Frontal cortex (tissue), 3 donors: ENCODE data around the gene CCR5AS.

Experiments used
- DNase-seq, 2 donors: peaks; one replicate each; pipeline ENCODE4 v3.0.0; 2012; ENCODE audit warnings: low spot score in 2 of 2
- FAIRE-seq: peaks from 2 replicates; lab custom pipeline; 2012; peaks lifted over from hg19 to GRCh38; lab: Jason Lieb, UNC
- donor health status: control.
- donor health status: control.
- donor health status: control.

The CCR5AS gene

DNA sequence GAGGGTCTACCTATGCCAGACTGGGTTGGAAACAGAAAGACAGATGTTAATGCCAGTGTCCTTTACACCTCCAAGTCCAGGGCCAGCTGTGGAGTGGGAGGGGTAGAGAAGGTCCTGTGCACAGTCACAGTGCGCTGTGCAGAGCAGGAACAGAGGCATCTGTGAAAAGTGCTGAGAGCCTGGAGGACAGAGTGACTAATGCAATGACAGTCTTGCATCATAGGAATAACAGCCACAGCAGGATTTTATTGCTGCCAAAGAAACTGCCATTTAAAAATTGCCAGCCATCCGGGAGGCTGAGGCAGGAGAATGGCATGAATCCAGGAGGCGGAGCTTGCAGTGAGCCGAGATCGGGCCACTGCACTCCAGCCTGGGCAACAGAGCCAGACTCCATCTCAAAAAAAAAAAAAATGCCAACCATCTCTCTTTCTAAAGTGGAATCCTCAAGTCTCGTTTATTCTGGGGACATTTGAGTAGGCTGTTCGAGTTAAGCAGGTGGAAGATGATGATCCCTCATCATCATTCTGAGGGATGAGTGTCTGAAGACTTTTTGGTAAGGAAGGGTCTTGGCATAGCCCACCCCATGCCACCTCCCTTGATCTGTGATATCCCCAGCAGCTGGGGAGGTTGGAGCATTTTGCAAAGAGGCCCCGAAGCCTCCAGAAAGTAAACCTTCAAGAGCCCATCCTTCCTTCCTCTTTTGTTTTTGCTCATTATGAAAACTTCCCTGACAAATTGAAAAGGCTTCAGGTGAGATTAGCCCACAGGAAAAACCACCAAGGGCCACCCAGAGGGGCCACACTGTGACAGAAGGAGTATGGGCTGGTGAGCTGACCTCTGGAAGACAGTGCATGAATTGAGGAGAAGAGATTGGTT, 45.2 kb downstream of the CCR5AS start:
- no peak for DNase-seq
- FAIRE-seq: no peak

GRCh38 chr3:46360907-46361306, 46.0 kb downstream of the CCR5AS start:
- DNase-seq: no peak
- no peak for FAIRE-seq

GRCh38 chr3:46359733-46360493, 47.0 kb downstream of the CCR5AS start:
- no peak for FAIRE-seq
- DNase-seq: peak in 1 of 2 donors; percentile 17

GRCh38 chr3:46358466-46358865, 48.4 kb downstream of the CCR5AS start:
- DNase-seq (no peak), FAIRE-seq (no peak)

GRCh38 chr3:46356909-46357308, 50.0 kb downstream of the CCR5AS start:
- DNase-seq (no peak), FAIRE-seq (no peak)

DNA sequence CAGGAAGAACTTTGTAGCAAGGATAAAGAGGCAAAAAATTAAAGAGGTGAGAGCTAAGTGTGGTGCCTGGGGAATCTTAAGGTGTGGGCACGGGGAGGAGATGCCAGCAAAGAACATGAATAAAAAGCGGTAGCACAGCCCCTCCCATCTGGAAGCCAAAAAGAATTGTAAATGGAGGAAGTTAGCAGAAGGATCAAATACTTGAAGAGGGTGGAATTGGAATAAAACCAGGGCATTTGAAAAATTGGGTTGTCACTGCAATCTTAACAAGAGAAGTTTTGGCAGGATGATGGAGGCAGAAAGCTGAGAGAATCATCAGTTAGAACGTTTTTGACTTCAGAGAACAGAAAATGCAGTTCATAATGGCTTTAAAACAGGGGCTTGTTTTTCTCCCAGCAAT, 50.6 kb downstream of the CCR5AS start:
- DNase-seq: no peak
- FAIRE-seq: no peak

- FAIRE-seq: no peak
- DNase-seq: no peak
Observed at GRCh38 chr3:46354984-46355383, 51.9 kb downstream of the CCR5AS start.

- FAIRE-seq (no peak), DNase-seq (no peak)
Observed at GRCh38 chr3:46354478-46354877, 52.4 kb downstream of the CCR5AS start.

GRCh38 chr3:46353647-46354410, 53.0 kb downstream of the CCR5AS start, which contains the start of gene CCR2:
Gene CCR2 (plus strand): TSS chr3:46354111. CDS start chr3:46357528, 3,417 bp downstream.
- FAIRE-seq (no peak), DNase-seq (no peak)

- no peak for FAIRE-seq
- DNase-seq: no peak
Observed at GRCh38 chr3:46353090-46353489, 53.8 kb downstream of the CCR5AS start.

- no peak for DNase-seq
- no peak for FAIRE-seq
Observed at GRCh38 chr3:46351646-46352045, 55.2 kb downstream of the CCR5AS start.

DNA sequence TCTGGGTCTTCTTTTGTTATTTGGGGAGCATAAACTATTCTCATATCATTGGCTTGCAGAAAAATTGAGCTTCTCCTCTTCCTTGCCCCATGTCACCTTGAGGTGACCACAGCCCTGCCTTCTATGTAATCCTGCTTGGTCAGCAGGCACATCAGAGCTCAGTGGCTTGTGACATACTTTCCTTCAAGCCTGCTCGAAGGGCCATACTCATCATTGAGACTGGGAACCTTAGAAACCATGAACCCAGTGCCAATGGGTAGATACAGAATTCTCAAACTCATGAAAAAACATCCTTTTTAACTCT, 56.7 kb downstream of the CCR5AS start:
- DNase-seq (no peak), FAIRE-seq (no peak)

DNA sequence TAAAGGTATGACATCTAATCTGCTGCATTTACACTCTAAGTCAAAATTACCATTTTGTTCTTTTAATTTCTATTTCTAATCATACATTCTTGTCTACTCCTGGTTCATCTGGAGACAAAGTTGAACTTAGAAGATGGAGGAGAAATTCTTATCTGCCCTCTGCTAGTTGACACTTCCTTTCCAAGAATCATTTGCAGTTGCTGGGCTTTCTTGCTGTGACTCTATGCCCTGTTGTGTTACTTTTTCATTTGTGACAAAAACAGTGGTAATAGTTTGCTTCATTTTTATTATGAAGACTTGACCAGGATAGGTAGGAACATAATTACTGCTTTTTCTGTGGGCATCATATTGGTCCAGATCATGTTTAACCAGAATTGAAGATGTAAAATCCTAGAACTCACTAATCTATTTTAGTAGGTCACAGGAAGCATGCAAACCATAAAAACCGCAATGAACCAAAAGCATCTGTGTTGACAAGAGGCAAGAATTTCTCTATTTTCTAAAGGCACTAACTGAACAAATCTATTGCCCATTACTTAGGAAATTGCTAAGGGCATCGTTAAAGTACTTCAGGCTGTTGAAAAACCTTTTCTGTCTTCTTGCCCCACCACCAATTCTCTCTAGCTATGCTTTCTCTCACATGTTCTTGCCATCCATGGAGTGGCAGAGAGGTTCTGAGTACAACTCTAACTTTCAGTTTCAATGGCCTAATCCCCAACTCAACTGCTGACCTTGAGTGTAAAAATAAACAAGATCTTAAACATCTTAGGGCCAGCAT, 57.2 kb downstream of the CCR5AS start:
- FAIRE-seq: no peak
- no peak for DNase-seq

GRCh38 chr3:46348823-46349482, 57.9 kb downstream of the CCR5AS start:
- DNase-seq (no peak), FAIRE-seq (no peak)

- FAIRE-seq (no peak), DNase-seq (no peak)
Observed at GRCh38 chr3:46344476-46344875, 62.4 kb downstream of the CCR5AS start.

GRCh38 chr3:46338840-46339239, 68.0 kb downstream of the CCR5AS start:
- DNase-seq (no peak), FAIRE-seq (no peak)

DNA sequence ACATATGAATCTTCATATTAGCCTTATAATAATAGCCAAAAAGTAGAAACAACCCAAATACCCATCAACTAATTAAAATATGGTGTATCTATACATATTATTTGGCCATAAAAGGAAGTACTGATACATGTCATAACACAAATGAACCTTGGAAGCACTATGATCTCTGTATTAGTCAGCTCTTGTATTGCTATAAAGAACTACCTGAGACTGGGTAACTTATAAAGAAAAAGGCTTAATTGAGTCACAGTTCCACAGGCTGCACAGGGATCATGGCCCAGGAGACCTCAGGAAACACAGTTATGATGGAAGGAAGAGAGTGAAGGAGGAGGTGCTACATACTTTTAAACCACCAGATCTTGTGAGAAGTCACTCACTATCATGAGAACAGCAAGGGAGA, 69.0 kb downstream of the CCR5AS start:
- FAIRE-seq: no peak
- no peak for DNase-seq

DNA sequence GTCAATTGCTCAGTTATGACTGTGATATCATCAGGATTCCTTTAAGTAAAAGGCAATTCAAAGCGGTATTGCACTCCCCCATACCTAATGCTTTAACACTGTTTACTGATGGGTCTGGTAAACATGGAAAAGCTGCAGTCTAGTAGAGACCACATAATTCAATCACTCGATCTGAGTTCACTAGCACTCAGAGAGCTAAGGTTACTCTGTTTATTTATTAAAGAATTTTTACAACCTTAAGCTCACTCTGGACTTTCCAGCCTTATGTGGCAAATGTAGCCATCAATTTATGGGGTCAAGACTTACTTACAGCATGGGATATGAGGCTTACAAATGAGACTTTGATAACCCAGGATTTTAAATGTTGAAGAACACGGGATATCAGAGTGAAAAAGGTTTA, 71.3 kb downstream of the CCR5AS start:
- FAIRE-seq: no peak
- no peak for DNase-seq

- FAIRE-seq (no peak), DNase-seq (no peak)
Observed at GRCh38 chr3:46334741-46335478, 72.0 kb downstream of the CCR5AS start.
